Hepatic stellate cell (primary cell): Measurements from ENCODE around the gene RFTN1.

Experiments used
- DNase-seq: peaks from one replicate; pipeline ENCODE4 v3.0.0; 2011; ENCODE audit warnings: low spot score

Gene RFTN1

DNA sequence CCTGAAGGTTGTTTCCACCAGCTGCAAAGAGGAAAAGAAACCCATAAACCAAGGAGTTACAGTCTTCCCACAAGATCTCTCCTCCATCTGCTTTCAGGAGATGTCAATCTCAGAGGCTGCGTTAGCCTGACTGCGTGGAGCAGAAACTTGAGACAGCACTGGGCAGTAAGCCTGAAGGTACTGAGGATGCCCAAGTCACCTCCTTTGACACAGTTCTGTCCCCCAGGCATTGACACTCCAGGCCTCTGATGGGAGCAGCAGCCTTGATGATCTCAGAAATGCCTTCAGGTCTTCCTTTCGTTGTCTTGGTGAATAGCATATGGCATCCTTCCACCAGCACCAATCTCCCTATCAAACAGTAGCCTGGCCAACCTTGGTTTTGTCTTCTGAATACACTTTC lies 159.2 kb downstream of the RFTN1 start:
- no peak for DNase-seq

DNA sequence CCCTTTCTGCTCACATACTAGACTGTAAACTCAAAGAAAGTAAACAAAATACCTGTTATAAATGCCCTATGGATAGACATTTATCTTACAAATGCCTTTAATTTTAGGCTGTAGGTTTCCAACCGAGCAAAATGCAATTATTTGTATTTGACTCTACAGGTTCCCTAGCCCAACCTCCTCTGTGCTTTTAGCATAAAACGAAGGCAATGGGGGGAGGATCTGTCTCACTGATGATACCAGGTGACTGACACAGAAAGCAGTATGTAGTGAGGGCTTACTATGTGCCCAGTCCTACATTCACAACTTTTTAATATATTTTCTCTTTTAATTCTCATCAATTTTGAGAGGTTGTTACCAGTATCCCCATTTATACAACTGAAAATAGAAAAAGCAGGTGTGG lies 161.1 kb downstream of the RFTN1 start:
- DNase-seq: no peak

DNA sequence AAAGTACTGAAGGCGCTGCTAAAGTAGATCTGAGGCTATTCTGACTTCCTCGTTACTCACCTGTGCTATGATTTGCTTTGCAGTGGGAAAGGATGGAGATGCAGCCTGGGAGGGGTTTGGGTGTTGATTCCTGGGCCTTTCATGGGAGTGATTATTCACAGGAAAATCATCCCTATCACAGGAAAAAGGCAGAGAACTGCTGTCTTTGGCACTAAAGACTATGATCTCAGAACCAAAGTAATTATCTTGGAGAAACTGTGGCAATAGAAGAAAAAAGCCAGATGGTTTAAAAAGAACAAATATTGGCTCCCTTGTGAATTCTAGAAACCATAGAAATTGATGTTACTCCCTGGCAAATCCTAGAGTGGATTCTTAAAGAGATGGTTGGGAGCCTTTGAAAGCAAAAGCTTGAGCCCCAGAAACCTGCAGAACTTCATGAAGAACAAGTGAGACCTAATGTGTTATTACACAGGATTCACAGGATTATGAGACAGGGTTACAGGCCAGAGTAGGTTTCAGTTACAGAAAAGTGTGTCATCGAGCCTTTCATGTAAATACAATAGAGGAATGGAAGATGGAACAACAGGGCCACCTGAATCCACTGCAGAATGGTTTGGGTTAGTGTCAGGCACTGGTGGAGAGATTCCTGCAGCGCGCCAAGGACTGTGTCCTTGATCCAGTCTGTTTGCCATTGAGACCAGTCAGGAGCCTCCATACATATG lies 162.7 kb downstream of the RFTN1 start:
- DNase-seq: no peak

DNA sequence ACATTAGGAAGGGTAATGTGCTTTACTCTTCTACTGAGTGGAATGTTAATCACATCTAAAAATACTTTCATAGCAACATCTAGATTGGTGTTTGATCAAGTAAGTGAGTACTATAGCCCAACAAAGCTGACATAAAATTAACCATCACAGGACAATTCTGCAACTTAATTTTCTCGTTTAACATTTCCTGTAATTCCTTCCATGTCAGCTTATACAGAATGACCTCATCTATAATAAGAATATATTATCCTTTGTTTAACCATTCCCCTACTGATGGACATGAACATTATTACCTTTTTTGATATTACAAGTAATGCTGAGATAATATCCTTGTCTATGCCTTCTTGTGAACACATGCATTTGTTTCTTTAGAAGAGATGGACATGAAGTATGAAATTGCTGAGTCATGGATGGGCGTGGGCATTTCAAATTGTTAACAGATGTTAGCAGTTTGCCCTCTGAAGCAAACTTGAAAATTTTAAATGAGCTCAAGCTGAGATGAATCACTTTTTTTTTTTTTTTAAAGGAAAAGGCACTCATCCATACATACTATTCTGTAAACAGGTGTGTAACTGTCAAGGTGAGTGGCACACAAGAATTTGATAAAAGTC lies 163.4 kb downstream of the RFTN1 start:
- no peak for DNase-seq

DNA sequence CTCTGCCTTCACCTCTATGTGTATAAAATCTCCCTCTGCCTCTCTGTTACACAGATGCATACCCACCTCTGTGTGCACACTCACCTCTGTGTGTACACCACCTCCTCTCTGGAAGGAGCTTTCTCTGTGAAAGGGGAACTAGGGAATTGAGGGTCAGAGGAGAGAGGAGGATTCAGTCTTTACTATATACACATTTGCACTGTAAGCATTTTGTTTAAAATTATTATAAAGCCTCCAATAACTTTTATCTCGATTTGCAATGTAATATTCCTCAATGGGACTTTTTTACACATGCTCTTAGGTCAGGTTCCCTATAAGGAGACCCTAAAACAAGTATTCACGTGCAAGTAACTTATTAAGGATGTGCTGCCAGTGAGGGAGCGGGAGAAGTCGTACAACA lies 166.0 kb downstream of the RFTN1 start:
- DNase-seq: no peak

GRCh38 chr3:16346413-16347081 lies 167.0 kb downstream of the RFTN1 start:
- DNase-seq: no peak

- no peak for DNase-seq
Observed at GRCh38 chr3:16343101-16343500, 170.4 kb downstream of the RFTN1 start.

DNA sequence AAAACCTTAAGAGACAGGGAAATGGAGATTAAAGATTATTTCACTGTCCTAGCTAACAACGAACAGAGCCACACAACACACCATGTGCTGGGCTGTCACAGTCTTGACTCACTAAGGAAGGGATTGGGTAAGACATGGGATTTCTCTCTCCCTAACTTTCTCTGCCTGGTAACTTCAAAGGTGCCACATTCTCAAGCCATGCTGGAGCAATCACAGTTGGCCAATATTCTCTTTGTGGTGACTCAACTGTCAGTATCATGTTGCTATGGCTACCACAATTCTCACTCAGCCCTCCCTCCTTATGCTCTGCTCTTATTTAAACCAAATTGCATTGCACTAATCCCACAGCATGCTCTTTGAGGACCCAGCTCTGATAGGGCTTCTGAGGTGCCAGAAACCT lies 174.5 kb downstream of the RFTN1 start:
- DNase-seq: peak; percentile 82

GRCh38 chr3:16337856-16338540 lies 175.5 kb downstream of the RFTN1 start:
- DNase-seq: no peak

DNA sequence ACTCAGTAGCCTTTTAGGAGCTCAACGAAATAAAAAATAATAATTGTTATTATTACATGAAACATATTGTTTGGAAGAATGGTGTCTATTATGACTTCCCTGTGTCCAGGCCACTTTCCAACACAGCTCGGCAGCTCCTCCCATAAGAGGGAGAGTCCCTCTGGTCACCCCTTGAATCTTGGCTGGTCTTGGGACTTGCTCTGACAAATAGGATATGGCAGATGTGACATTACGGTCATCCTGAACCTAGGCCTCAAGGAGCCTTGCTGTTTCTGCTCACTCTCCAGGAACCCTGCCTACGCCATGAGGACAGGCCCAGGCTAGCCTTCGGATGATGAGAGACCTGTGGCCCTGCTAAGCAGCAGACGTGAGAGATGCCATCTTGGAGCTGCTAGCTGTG lies 176.7 kb downstream of the RFTN1 start:
- DNase-seq: no peak

GRCh38 chr3:16335772-16336645 lies 177.5 kb downstream of the RFTN1 start:
- DNase-seq: no peak

- no peak for DNase-seq
Observed at GRCh38 chr3:16335333-16335732, 178.2 kb downstream of the RFTN1 start.

DNA sequence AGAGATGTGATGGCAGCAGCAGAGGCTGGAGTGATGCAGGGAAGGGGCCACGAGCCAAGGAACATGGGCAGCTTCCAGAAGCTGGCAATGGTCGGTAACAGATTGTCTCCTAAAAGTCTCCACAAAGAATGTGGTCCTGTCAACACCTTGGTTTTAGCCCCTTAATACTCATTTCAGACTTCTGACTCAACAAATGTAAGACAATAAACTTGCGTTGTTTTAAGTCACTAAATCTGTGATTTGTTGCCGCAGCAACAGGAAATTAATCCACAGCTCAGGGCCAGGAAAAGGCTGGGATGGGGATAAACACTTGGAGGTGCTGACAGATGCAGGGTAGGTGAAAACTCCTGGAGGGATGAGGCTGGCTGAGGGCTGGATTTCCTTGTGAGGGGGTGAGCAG lies 178.6 kb downstream of the RFTN1 start:
- no peak for DNase-seq

DNA sequence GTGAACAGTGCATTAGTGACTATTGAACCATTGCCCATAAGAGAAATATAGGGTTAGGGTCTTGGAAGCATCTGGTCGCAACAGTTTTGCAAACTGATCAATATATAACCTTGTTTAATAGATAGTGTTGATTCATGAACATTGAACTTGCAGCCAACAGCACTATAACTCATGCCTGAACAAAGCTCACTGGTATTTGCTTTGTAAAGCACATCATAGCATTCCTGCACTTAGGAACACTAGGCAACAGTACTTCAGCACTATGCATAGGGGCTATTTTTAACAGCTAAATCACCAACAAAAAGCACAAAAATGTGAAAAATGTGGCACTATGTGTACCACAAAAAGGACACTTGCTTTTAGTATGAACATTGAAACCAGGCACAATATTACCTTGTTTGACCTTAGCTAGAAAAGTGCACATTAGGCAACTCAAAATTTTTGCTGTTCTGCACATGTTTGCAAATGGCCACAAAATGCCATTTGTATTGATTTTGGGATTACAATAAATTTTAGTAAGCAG lies 180.5 kb downstream of the RFTN1 start:
- DNase-seq: peak; percentile 50

- DNase-seq: no peak
Observed at GRCh38 chr3:16331319-16331883, 182.1 kb downstream of the RFTN1 start.

DNA sequence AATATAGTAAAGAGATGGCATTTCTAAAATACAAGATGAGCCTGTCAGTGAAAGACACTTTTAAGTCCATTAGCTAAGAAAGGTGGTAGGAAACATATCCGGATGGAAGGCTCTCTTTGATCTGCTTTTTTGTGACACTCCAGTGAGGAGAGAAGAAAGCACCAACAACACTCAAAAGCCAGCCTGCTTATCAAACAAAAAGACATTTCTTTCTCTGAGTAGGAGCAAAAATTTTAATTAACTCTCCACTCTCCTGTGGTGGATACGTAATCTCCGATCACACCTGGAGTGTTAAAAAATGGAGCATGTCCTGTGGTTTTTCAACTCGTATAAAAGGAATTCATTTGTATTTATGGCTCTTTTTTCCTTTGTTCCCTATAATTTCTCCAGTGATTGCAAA lies 183.1 kb downstream of the RFTN1 start:
- no peak for DNase-seq

- DNase-seq: no peak
Observed at GRCh38 chr3:16329826-16330129, 183.7 kb downstream of the RFTN1 start.

DNA sequence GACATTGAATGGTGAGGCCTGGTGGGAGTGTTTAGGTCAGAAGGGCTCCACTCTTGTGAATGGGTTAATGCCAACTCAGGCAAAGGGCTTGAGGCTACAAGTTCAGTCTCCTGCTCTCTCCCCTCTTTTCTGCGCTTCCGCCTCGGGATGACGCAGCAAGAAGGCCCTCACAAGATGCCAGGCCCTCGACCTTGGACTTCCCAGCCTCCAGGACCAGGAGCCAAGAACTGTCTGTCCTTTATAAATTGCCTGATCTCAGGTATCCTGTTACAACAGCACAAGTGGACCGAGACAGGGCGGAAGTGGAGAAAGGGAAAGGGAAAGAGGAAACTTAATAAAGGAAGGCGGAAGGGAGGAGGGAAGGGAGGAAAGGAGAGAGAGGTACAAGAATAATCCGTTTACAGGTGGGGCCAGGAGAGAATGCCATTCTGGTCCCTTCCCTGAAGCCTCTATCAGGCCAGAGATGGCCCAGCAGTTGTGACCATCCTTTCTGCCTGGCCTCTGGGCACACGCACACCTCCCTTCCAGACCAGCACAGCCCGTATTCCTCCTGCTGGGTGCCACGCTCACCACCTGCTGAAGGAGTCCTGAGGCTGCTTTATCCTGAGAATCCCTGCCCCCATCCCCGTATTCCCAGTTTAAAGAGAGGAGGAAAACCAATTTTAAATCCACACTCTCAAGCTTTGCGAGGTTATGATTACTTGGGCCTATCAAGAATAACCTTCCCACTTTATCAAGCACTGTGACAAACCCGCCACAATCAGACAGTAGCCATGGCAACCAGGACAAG lies 184.3 kb downstream of the RFTN1 start:
- DNase-seq: no peak

GRCh38 chr3:16328124-16328523 lies 185.4 kb downstream of the RFTN1 start:
- DNase-seq: no peak

DNA sequence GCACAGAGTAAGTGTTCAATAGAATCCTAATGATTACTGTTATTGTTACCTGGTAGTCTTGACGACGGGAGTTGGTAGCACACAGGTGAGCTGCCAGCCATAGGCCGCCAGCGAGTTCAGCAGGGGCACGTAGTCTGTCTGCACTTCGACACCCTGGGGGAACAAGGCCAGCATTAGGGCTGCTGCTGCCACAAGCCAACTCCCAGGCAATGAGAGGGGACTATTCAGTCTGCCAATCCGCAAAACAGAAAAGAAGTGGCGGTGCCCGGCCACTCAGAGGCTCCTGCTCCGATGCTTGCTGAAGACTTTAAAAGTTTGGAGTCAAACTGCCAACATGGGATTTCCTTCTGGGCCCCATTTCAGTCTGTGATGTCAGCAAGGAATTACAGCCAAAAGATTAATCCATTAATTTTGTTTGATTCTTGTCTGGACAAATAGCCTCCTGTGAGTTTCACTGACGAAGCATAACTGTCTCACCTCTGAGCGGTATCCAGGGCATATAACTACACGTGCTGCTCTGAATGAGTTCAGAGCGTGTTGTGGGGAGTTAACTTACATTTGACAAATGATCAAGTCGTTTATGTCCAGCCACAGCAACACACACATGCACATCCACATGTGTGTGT lies 186.7 kb downstream of the RFTN1 start:
- no peak for DNase-seq
